GM06990 (cell line): ENCODE measurements around the gene UBR4.
"Not testable (repeated sequence)": the region's sequence is repeated elsewhere in the genome, so short reads cannot be mapped to it uniquely, and the experiment has no call there.

Experiments
- DNase-seq: peaks from one replicate; pipeline ENCODE4 v3.0.0-alpha.2; 2011; ENCODE audit not compliant: insufficient read length; ENCODE audit errors: extremely low read depth
- H3K27me3 ChIP-seq: replicated peaks from 2 replicates; pipeline ENCODE4 v1.6.0; 2011; ENCODE audit warnings: low read length; ENCODE audit not compliant: control insufficient read depth, insufficient read depth
- H3K36me3 ChIP-seq: 2 replicates; pipeline ENCODE4 v1.5.1; 2011; ENCODE audit warnings: low read length; ENCODE audit not compliant: control insufficient read depth, insufficient read depth
- H3K4me3 ChIP-seq: replicated peaks from 2 replicates; pipeline ENCODE4 v1.5.1; 2011; ENCODE audit warnings: low read depth, mild to moderate bottlenecking, control low read depth, low read length
- TF ChIP-seq, protein P1 (sequence below): IDR thresholded peaks from 2 replicates; pipeline ENCODE4 v1.5.1; 2011; ENCODE audit warnings: low read length, control low read depth, mild to moderate bottlenecking, inconsistent platforms; ENCODE audit not compliant: insufficient read depth, poor library complexity, severe bottlenecking

UBR4 gene

DNA sequence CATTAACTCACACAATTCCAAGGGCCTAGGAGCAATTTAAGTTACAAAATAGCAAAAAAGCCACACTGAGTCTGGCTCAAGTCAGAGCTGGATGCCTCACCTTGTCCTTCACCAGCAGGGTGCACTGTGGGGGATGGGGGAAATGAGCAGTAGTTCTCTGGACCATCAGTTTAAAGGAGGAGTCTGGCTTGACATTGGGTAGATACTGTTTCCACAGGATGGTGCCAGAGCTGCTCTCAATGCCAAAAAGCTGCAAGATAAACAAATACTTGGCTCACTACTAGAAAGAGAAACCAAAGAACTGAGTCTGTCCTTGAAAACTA is 22.4 kb upstream of the UBR4 start:
- Histone ChIP-seq H3K4me3 (no peak overlapping the region), H3K36me3 (peaks cover 25% of the 10 kb centered on the region), H3K27me3 (no peaks in the 10 kb centered on the region)
- TF ChIP-seq, protein P1, sequence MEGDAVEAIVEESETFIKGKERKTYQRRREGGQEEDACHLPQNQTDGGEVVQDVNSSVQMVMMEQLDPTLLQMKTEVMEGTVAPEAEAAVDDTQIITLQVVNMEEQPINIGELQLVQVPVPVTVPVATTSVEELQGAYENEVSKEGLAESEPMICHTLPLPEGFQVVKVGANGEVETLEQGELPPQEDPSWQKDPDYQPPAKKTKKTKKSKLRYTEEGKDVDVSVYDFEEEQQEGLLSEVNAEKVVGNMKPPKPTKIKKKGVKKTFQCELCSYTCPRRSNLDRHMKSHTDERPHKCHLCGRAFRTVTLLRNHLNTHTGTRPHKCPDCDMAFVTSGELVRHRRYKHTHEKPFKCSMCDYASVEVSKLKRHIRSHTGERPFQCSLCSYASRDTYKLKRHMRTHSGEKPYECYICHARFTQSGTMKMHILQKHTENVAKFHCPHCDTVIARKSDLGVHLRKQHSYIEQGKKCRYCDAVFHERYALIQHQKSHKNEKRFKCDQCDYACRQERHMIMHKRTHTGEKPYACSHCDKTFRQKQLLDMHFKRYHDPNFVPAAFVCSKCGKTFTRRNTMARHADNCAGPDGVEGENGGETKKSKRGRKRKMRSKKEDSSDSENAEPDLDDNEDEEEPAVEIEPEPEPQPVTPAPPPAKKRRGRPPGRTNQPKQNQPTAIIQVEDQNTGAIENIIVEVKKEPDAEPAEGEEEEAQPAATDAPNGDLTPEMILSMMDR, result no peak
- no peak for DNase-seq

DNA sequence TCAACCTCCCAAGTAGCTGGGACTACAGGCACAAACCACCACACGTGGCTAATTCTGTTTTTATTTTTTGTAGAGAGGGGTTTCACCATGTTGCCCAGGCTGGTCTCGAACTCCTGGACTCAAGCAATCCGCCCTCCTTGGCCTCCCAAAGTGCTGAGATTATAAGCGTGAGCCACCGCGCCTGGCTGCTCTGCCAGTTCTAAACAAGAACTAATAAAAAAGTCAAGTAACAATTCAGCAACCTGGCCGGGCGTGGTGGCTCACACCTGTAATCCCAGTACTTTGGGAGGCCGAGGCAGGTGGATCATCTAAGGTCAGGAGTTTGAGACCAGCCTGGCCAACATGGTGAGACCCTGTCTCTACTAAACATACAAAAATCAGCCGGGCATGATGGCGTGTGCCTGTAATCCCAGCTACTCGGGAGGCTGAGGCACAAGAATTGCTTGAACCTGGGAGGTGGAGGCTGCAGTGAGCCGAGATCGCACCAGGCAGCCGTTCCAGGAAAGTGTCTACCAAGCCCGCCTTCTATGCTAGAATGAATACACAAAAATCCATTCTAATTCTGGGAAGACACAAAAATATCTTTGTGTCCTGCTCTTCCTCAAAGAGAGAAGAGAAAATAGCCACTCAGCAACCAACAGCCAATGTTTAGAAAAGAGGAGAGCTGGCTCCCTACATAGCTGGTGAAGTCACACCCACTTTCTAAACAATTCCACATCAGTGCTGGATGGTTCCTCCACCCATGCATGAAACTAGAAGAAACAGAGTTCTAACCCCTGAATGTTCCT is 21.9 kb upstream of the UBR4 start:
- DNase-seq, H3K27me3 ChIP-seq, H3K4me3 ChIP-seq: not testable (repeated sequence)
- H3K36me3 ChIP-seq, result peaks cover 28% of the 10 kb centered on the region

DNA sequence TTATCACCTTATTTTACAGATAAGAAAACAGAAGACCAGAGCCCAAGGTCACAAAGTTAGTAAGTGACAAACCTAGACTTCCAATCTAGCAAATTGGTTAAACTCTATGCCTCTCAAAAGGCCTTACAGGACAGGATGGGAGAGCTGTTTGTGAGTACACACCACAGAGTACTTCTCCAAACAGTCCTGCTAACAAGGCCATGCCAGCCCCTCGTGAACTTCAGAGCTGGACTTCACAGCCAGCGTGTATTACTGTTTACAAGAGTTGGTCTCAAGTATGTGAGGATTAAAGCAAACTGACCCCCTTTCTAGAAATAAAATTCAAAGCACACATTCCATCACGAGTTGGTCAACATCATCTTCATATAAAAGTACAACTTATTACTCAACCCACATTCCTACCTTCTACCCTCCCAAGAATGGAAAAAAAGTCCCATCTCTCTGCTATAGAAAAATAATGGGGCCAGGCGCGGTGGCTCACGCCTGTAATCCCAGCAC is 19.8 kb upstream of the UBR4 start:
- TF ChIP-seq, protein P1, result no peak
- H3K4me3 ChIP-seq, result no peak overlapping the region
- peaks cover 34% of the 10 kb centered on the region for H3K36me3 ChIP-seq
- DNase-seq, result no peak
- no peaks in the 10 kb centered on the region for H3K27me3 ChIP-seq

DNA sequence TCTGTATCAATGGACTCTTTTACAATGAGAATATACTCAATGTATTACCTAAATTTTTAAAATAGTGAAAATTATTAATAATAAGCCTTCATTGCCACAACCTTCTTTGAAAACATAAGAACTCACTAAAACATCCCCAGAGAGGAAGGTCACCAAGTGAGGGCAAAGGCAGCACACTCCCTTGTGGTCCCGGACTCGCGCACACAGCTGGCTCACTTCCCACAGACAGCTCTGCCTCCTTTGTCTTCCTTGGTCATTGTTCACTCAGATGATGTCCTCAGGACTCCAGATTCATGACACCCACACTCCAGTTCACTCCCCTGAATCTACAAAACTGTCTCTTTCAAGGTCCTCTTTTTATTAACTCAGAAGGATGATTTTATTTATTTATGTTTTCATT is 19.2 kb upstream of the UBR4 start:
- Histone ChIP-seq H3K36me3 (peaks cover 38% of the 10 kb centered on the region), H3K27me3 (no peaks in the 10 kb centered on the region), H3K4me3 (no peak overlapping the region)
- TF ChIP-seq, protein P1, result no peak
- DNase-seq, result no peak

DNA sequence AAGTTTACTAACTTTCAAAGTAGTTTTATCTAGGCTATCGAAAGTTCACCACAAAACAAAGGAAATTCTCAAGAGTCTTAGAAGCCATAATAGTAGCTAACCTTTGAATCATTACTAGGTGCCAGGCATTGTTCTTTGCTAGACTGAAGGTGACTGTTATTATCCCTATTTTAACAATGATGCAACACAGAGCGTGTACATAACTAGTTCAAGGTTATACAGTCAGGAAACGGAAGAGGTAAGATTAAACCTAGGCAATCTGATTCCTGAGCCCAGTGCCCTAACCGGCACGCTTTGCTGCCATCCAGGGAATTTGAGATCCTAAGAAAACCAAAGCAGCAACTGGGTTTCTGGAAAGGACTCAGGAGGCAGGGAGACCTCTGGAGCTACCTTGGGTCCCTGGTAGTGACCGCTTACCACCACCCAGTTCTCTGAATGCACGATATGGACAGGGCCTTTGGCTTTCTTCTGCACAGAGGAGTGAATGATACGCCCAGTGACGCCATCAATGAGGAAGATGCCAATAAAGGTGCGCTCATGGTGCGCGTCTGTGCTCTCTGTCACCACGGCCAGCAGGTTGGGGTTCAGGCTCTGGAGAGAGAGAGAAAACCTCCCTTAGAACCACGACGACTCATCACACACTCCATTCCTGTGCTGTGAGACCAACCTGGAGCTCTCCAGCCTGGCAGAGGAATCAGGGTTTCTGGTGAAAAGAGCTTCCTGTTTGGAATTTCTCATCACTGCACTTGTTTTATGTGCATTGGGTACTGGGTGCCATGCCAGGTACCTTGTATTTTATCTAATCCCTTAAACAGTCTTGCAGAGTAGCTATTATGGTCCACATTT is 13.1 kb upstream of the UBR4 start:
- no peak overlapping the region for H3K4me3 ChIP-seq
- peaks cover 42% of the 10 kb centered on the region for H3K36me3 ChIP-seq
- H3K27me3 ChIP-seq, result no peaks in the 10 kb centered on the region
- DNase-seq, result no peak
- TF ChIP-seq, protein P1, result no peak

DNA sequence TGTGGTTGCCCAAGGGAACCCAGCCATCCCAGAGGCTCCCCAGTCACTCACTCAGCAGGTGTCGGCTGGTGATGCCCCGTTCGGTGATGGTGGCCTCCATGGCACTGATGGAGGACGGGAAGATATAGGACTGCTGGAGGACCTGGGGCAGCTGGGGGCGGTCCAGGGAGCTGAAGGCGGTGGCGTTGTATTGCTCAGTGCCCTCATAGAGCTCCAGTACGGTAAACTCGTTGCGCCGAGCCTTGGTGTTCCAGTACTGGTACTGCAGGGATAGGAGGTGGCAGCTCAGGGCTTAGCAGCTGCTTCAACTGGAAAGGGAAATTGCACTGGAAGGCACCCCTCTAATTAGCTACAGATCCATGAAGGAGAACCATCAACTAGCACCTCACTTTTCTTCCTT is 12.5 kb upstream of the UBR4 start:
- H3K36me3 ChIP-seq, result peaks cover 42% of the 10 kb centered on the region
- DNase-seq, result no peak
- H3K27me3 ChIP-seq, result no peaks in the 10 kb centered on the region
- TF ChIP-seq, protein P1, result no peak
- no peak overlapping the region for H3K4me3 ChIP-seq
